WTC11 (cell line): ENCODE data around the gene ENTPD6. TPM values are rescaled to one million over a fixed set of nuclear protein-coding genes. Genes with fewer than 3 reads are reported as not detected.
A peak's percentile ranks its signal among the peaks of the same experiment; 100 is the strongest.

ENCODE experiments used
- ATAC-seq: fragments of 200-7000 bp; cut with Tn5 transposase; 2 replicates; pipeline ENCODE4 v1.10.0; 2021; ENCODE audit warnings: mild to moderate bottlenecking, moderate library complexity
- CTCF ChIA-PET: fragments of 300-600 bp; sonication (Branson Sonifier 250); formaldehyde crosslinking; loops from one replicate; lab custom pipeline; 2021; ENCODE audit warnings: antibody characterized with exemption; lab: Charles Lee
- POLR2A ChIA-PET: fragments of 350-600 bp; sonication (Branson Sonifier 250); formaldehyde crosslinking; loops from one replicate; lab custom pipeline; 2021; ENCODE audit warnings: antibody characterized with exemption; lab: Charles Lee
- DNase-seq: peaks from one replicate; pipeline ENCODE4 v3.0.0; 2021; ENCODE audit warnings: low spot score
- H3K27ac Mint-ChIP-seq: 2 replicates; pipeline ENCODE4 v1.8.0; 2021; ENCODE audit warnings: mixed read lengths
- H3K27me3 Mint-ChIP-seq: 2 replicates; pipeline ENCODE4 v1.8.0; 2021; ENCODE audit warnings: low read depth, mild to moderate bottlenecking, moderate library complexity, mixed read lengths
- H3K36me3 Mint-ChIP-seq: 2 replicates; pipeline ENCODE4 v1.8.0; 2021; ENCODE audit warnings: mixed read lengths
- H3K4me1 Mint-ChIP-seq: 2 replicates; pipeline ENCODE4 v1.8.0; 2022; ENCODE audit warnings: mixed read lengths
- H3K4me3 Mint-ChIP-seq: 2 replicates; pipeline ENCODE4 v1.8.0; 2021; ENCODE audit warnings: mild to moderate bottlenecking, moderate library complexity, mixed read lengths
- H3K9me3 Mint-ChIP-seq: 2 replicates; pipeline ENCODE4 v1.8.0; 2021; ENCODE audit warnings: mixed read lengths
- ATF1 ChIP-seq: sonication (generic); formaldehyde crosslinking; IDR thresholded peaks from 2 replicates; pipeline ENCODE4 v1.8.1; 2023; ENCODE audit warnings: mild to moderate bottlenecking, moderate library complexity, missing genetic modification reagents
- ATF2 ChIP-seq: sonication (generic); formaldehyde crosslinking; IDR thresholded peaks from 2 replicates; pipeline ENCODE4 v1.8.1; 2022; ENCODE audit warnings: low read depth, missing genetic modification reagents, borderline replicate concordance
- CREM ChIP-seq: sonication (generic); formaldehyde crosslinking; IDR thresholded peaks from 2 replicates; pipeline ENCODE4 v1.8.1; 2022; ENCODE audit warnings: mild to moderate bottlenecking, missing genetic modification reagents, moderate library complexity
- E2F4 ChIP-seq: sonication (generic); formaldehyde crosslinking; IDR thresholded peaks from 2 replicates; pipeline ENCODE4 v1.8.1; 2022; ENCODE audit warnings: low read depth, mild to moderate bottlenecking, moderate library complexity, missing genetic modification reagents, borderline replicate concordance
- ETV6 ChIP-seq: sonication (generic); formaldehyde crosslinking; IDR thresholded peaks from 2 replicates; pipeline ENCODE4 v1.8.1; 2022; ENCODE audit warnings: mild to moderate bottlenecking, missing genetic modification reagents
- FOXJ3 ChIP-seq: sonication (generic); formaldehyde crosslinking; IDR thresholded peaks from 2 replicates; pipeline ENCODE4 v1.9.0; 2021; ENCODE audit warnings: missing genetic modification reagents, mild to moderate bottlenecking, borderline replicate concordance
- GABPB1 ChIP-seq: sonication (generic); formaldehyde crosslinking; IDR thresholded peaks from 2 replicates; pipeline ENCODE4 v1.8.1; 2023; ENCODE audit warnings: mild to moderate bottlenecking, missing genetic modification reagents
- GTF2I ChIP-seq: fragments of 250-450 bp; sonication (Bioruptor Pico); conservative IDR thresholded peaks from 2 replicates; pipeline ENCODE4 v1.4.0; 2021; ENCODE audit warnings: mild to moderate bottlenecking
- KAT7 ChIP-seq: sonication (generic); formaldehyde crosslinking; IDR thresholded peaks from 2 replicates; pipeline ENCODE4 v1.8.1; 2023; ENCODE audit warnings: missing genetic modification reagents, mild to moderate bottlenecking, borderline replicate concordance
- MXD4 ChIP-seq: fragments of 250-450 bp; sonication (Bioruptor Pico); IDR thresholded peaks from 2 replicates; pipeline ENCODE4 v1.8.0; 2021; ENCODE audit warnings: mild to moderate bottlenecking, moderate library complexity, borderline replicate concordance
- MYBL2 ChIP-seq: sonication (generic); formaldehyde crosslinking; IDR thresholded peaks from 2 replicates; pipeline ENCODE4 v1.8.1; 2023; ENCODE audit warnings: mild to moderate bottlenecking, moderate library complexity, missing genetic modification reagents
- NFATC4 ChIP-seq: fragments of 250-450 bp; sonication (Bioruptor Pico); IDR thresholded peaks from 2 replicates; pipeline ENCODE4 v1.9.0; 2021; ENCODE audit warnings: mild to moderate bottlenecking
- NFYB ChIP-seq: sonication (generic); formaldehyde crosslinking; conservative IDR thresholded peaks from 2 replicates; pipeline ENCODE4 v1.8.0; 2022; ENCODE audit warnings: low read depth, missing genetic modification reagents
- NR1H2 ChIP-seq: sonication (generic); formaldehyde crosslinking; IDR thresholded peaks from 2 replicates; pipeline ENCODE4 v1.9.0; 2021; ENCODE audit warnings: mild to moderate bottlenecking, moderate library complexity, missing genetic modification reagents
- NR2C2 ChIP-seq: sonication (generic); formaldehyde crosslinking; IDR thresholded peaks from 2 replicates; pipeline ENCODE4 v1.8.0; 2022; ENCODE audit warnings: mild to moderate bottlenecking, missing genetic modification reagents
- OVOL2 ChIP-seq: fragments of 250-450 bp; sonication (Bioruptor Pico); IDR thresholded peaks from 2 replicates; pipeline ENCODE4 v1.9.0; 2021; ENCODE audit warnings: mild to moderate bottlenecking, borderline replicate concordance
- SOX15 ChIP-seq: fragments of 250-450 bp; sonication (Bioruptor Pico); IDR thresholded peaks from 2 replicates; pipeline ENCODE4 v1.9.0; 2021; ENCODE audit warnings: mild to moderate bottlenecking
- ZNF121 ChIP-seq: sonication (generic); formaldehyde crosslinking; IDR thresholded peaks from 2 replicates; pipeline ENCODE4 v1.8.0; 2023; ENCODE audit warnings: missing genetic modification reagents
- ZNF317 ChIP-seq: sonication (generic); formaldehyde crosslinking; IDR thresholded peaks from 2 replicates; pipeline ENCODE4 v1.8.1; 2023; ENCODE audit warnings: low read depth, mild to moderate bottlenecking, moderate library complexity, missing genetic modification reagents, borderline replicate concordance
- total RNA-seq: library from RNA; stranded (reverse); gene quantifications from 3 replicates; pipeline ENCODE4 v1.2.3, GENCODE V29; 2021
- TF ChIP-seq, protein P1 (sequence below): sonication (generic); formaldehyde crosslinking; IDR thresholded peaks from 2 replicates; pipeline ENCODE4 v1.8.1; 2023; ENCODE audit warnings: mild to moderate bottlenecking, missing genetic modification reagents, borderline replicate concordance
- TF ChIP-seq, protein P2 (sequence below): sonication (generic); formaldehyde crosslinking; IDR thresholded peaks from 2 replicates; pipeline ENCODE4 v1.8.1; 2023; ENCODE audit warnings: mild to moderate bottlenecking, missing genetic modification reagents
- TF ChIP-seq, protein P3 (sequence below): fragments of 250-450 bp; sonication (Bioruptor Pico); IDR thresholded peaks from 2 replicates; pipeline ENCODE4 v1.9.0; 2021; ENCODE audit warnings: moderate library complexity, mild to moderate bottlenecking, inconsistent platforms, borderline replicate concordance
- TF ChIP-seq, protein P4 (sequence below): fragments of 250-450 bp; sonication (Bioruptor Pico); IDR thresholded peaks from 2 replicates; pipeline ENCODE4 v1.9.0; 2021; ENCODE audit warnings: mild to moderate bottlenecking
- TF ChIP-seq, protein P5 (sequence below): fragments of 200-600 bp; IDR thresholded peaks from 2 replicates; pipeline ENCODE4 v1.8.0; 2022; ENCODE audit warnings: antibody characterized with exemption

The ENTPD6 gene
- total RNA-seq, 1 experiment from 2014 or later, result 56.9 TPM

- TF ChIP-seq MYBL2 (CRISPR knock-in tag) (no peak), NR2C2 (no peak), ETV6 (CRISPR knock-in tag) (no peak), GABPB1 (CRISPR knock-in tag) (no peak), FOXJ3 (CRISPR knock-in tag) (no peak), NFYB (CRISPR knock-in tag) (no peak), GTF2I (CRISPR knock-in tag) (no peak), ZNF121 (CRISPR knock-in tag) (no peak), SOX15 (CRISPR knock-in tag) (no peak), ATF1 (CRISPR knock-in tag) (no peak), CREM (no peak), NR1H2 (no peak)
- TF ChIP-seq, protein P1, sequence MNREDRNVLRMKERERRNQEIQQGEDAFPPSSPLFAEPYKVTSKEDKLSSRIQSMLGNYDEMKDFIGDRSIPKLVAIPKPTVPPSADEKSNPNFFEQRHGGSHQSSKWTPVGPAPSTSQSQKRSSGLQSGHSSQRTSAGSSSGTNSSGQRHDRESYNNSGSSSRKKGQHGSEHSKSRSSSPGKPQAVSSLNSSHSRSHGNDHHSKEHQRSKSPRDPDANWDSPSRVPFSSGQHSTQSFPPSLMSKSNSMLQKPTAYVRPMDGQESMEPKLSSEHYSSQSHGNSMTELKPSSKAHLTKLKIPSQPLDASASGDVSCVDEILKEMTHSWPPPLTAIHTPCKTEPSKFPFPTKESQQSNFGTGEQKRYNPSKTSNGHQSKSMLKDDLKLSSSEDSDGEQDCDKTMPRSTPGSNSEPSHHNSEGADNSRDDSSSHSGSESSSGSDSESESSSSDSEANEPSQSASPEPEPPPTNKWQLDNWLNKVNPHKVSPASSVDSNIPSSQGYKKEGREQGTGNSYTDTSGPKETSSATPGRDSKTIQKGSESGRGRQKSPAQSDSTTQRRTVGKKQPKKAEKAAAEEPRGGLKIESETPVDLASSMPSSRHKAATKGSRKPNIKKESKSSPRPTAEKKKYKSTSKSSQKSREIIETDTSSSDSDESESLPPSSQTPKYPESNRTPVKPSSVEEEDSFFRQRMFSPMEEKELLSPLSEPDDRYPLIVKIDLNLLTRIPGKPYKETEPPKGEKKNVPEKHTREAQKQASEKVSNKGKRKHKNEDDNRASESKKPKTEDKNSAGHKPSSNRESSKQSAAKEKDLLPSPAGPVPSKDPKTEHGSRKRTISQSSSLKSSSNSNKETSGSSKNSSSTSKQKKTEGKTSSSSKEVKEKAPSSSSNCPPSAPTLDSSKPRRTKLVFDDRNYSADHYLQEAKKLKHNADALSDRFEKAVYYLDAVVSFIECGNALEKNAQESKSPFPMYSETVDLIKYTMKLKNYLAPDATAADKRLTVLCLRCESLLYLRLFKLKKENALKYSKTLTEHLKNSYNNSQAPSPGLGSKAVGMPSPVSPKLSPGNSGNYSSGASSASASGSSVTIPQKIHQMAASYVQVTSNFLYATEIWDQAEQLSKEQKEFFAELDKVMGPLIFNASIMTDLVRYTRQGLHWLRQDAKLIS (CRISPR knock-in tag), result no peak
- TF ChIP-seq, protein P2, sequence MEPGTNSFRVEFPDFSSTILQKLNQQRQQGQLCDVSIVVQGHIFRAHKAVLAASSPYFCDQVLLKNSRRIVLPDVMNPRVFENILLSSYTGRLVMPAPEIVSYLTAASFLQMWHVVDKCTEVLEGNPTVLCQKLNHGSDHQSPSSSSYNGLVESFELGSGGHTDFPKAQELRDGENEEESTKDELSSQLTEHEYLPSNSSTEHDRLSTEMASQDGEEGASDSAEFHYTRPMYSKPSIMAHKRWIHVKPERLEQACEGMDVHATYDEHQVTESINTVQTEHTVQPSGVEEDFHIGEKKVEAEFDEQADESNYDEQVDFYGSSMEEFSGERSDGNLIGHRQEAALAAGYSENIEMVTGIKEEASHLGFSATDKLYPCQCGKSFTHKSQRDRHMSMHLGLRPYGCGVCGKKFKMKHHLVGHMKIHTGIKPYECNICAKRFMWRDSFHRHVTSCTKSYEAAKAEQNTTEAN (CRISPR knock-in tag), result no peak
- TF ChIP-seq, protein P3, sequence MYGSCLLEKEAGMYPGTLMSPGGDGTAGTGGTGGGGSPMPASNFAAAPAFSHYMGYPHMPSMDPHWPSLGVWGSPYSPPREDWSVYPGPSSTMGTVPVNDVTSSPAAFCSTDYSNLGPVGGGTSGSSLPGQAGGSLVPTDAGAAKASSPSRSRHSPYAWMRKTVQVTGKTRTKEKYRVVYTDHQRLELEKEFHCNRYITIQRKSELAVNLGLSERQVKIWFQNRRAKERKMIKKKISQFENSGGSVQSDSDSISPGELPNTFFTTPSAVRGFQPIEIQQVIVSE (CRISPR knock-in tag), result no peak
- TF ChIP-seq, protein P4, sequence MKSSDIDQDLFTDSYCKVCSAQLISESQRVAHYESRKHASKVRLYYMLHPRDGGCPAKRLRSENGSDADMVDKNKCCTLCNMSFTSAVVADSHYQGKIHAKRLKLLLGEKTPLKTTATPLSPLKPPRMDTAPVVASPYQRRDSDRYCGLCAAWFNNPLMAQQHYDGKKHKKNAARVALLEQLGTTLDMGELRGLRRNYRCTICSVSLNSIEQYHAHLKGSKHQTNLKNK, result no peak
- Mint-ChIP-seq H3K27ac (peak overlapping the region; percentile 53; the same call in 1 of the 2 replicates), H3K4me3 (no peak overlapping the region), H3K27me3 (no peaks in the 10 kb centered on the region), H3K36me3 (peaks cover 42% of the 10 kb centered on the region), H3K9me3 (no peaks in the 10 kb centered on the region), H3K4me1 (no peaks in the 10 kb centered on the region)
- no peak for ATAC-seq
- ChIA-PET POLR2A (interaction anchor here (1.3 kb wide), 1 partner anchor 27 kb away, joined by 3 read pairs; no protein-coding TSS in a partner anchor), CTCF (interaction anchor here (1.2 kb wide), 1 partner anchor 26 kb away, joined by 3 read pairs; the partner anchor contains the start of gene PYGB)
- peak; percentile 2 for DNase-seq
Observed at GRCh38 chr20:25273541-25274358, 78.2 kb downstream of the ENTPD6 start.

DNA sequence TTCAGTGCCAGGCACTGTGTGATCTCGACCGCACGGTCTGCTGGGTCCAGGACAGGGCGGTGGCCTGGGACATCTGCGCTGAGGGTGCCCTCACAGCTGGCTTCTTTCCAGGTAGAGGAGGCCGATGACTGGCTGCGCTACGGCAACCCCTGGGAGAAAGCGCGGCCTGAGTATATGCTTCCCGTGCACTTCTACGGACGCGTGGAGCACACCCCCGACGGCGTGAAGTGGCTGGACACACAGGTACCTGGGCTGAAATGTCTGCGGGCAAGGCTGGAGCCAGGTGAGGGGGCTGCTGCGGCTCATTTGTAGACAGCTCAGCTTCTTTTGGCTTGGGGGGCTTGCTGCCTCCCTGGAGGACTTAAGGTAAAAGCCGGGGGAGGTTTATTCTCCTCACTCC is 79.0 kb downstream of the ENTPD6 start:
- no peaks in the 10 kb centered on the region for H3K27me3 Mint-ChIP-seq
- H3K4me3 Mint-ChIP-seq, result no peak overlapping the region
- H3K36me3 Mint-ChIP-seq, result peaks cover 37% of the 10 kb centered on the region
- ChIA-PET CTCF (interaction anchor here (1.2 to 2.2 kb wide), 2 partner anchors 27 to 125 kb away, joined by 3 to 6 read pairs; partner anchors contain the start of gene PYGB), POLR2A (interaction anchor here (1.3 kb wide), 1 partner anchor 27 kb away, joined by 3 read pairs; no protein-coding TSS in a partner anchor)
- DNase-seq (no peak), ATAC-seq (no peak)
- H3K27ac Mint-ChIP-seq, result 0 out of 2 replicates have a peak overlapping the region, but pooled peaks have one; percentile 53
- H3K4me1 Mint-ChIP-seq, result no peaks in the 10 kb centered on the region
- H3K9me3 Mint-ChIP-seq, result no peaks in the 10 kb centered on the region
- TF ChIP-seq ZNF317 (no peak), ATF2 (CRISPR knock-in tag) (no peak), MXD4 (no peak), NFATC4 (CRISPR knock-in tag) (no peak), OVOL2 (CRISPR knock-in tag) (no peak), KAT7 (CRISPR knock-in tag) (no peak), CREM (no peak), E2F4 (no peak)
- TF ChIP-seq, protein P5, sequence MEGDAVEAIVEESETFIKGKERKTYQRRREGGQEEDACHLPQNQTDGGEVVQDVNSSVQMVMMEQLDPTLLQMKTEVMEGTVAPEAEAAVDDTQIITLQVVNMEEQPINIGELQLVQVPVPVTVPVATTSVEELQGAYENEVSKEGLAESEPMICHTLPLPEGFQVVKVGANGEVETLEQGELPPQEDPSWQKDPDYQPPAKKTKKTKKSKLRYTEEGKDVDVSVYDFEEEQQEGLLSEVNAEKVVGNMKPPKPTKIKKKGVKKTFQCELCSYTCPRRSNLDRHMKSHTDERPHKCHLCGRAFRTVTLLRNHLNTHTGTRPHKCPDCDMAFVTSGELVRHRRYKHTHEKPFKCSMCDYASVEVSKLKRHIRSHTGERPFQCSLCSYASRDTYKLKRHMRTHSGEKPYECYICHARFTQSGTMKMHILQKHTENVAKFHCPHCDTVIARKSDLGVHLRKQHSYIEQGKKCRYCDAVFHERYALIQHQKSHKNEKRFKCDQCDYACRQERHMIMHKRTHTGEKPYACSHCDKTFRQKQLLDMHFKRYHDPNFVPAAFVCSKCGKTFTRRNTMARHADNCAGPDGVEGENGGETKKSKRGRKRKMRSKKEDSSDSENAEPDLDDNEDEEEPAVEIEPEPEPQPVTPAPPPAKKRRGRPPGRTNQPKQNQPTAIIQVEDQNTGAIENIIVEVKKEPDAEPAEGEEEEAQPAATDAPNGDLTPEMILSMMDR, result no peak
